GM12878 (cell line): Measurements from ENCODE around the gene INO80D.

Experiments
- CTCF ChIP-seq, 3 experiments: IDR thresholded peaks in 2 of 3; conservative IDR thresholded peaks in 1 of 3; 2 replicates each; pipeline ENCODE4 v1.5.1; 2011; ENCODE audit warnings: low read depth in 3 of 3, low read length in 3 of 3, mild to moderate bottlenecking in 3 of 3, control low read depth in 2 of 3, moderate library complexity in 2 of 3, inconsistent platforms in 1 of 3, mixed read lengths in 1 of 3; ENCODE audit not compliant: control insufficient read depth in 2 of 3, insufficient read depth in 1 of 3; ENCODE audit errors: extremely low read depth in 1 of 3
- IRF3 ChIP-seq: fragments of 450-650 bp; IDR thresholded peaks from 2 replicates; pipeline ENCODE4 v1.6.1; 2014; ENCODE audit warnings: mild to moderate bottlenecking
- MXI1 ChIP-seq: fragments of 150-350 bp; IDR thresholded peaks from 2 replicates; pipeline ENCODE4 v1.6.1; 2011; ENCODE audit warnings: low read depth, mild to moderate bottlenecking, inconsistent platforms, low read length, improper control_type of control experiment
- POLR2A ChIP-seq: IDR thresholded peaks from 2 replicates; pipeline ENCODE4 v1.6.1; 2011; ENCODE audit warnings: low read depth, mild to moderate bottlenecking, low read length
- SP1 ChIP-seq: IDR thresholded peaks from one replicate; pipeline ENCODE4 v1.6.1; 2011; ENCODE audit warnings: low read depth, low read length

GRCh38 chr2:205967391-205968075 lies 118.4 kb downstream of the INO80D start:
- TF ChIP-seq CTCF (IDR thresholded peaks at IDR 0.05 in 2 of 3, conservative IDR thresholded peaks at IDR 0.05 in 1 of 3; ENCODE audit: control insufficient read depth in 2 of 3, extremely low read depth in 1 of 3, insufficient read depth in 1 of 3, low read depth in 3 of 3, low read length in 3 of 3) (no peak), SP1 (no peak), MXI1 (no peak), IRF3 (no peak), POLR2A (no peak)
